Measurements from ENCODE around the gene TMEM250.
A peak's percentile ranks its signal among the peaks of the same experiment; 100 is the strongest.
"Not testable (repeated sequence)": the region's sequence is repeated elsewhere in the genome, so short reads cannot be mapped to it uniquely, and the experiment has no call there.

Gene TMEM250

DNA sequence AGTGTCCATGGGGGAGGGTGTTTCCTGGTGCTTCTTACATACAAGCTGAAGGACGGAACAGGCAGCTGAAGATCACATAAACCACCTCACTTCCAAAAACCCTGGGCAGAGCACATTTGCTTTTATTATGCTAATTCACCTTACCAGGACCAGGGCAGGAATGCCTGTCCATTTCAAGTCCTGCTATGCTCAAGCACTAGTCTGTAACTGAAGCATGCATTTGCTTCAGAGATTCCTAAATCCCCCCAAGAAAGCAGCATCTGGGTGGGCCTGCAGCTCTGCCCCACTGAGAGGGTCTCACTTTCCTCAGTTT is 14.2 kb downstream of the TMEM250 start:
- H3K9me3 ChIP-seq (ENCODE audit: control insufficient read depth in 2 of 2, low read length in 2 of 2): no peaks in the 10 kb centered on the region
- no peaks in the 10 kb centered on the region for H3K27me3 ChIP-seq (ENCODE audit: control insufficient read depth in 2 of 2, insufficient read depth in 2 of 2, low read length in 2 of 2)
- no peaks in the 10 kb centered on the region for H3K36me3 ChIP-seq (ENCODE audit: control insufficient read depth in 2 of 2, insufficient read depth in 2 of 2, low read length in 2 of 2)
- H3K4me3 ChIP-seq (ENCODE audit: low read length in 2 of 2): no peak overlapping the region
- H3K27ac ChIP-seq (ENCODE audit: low read depth in 2 of 2, low read length in 2 of 2): no peak overlapping the region
- peaks cover 37 to 44% of the 10 kb centered on the region in 2 donors for H3K4me1 ChIP-seq (ENCODE audit: control insufficient read depth in 2 of 2, insufficient read depth in 2 of 2, low read length in 2 of 2)
- H3K9ac ChIP-seq (ENCODE audit: low read depth in 1 of 2, low read length in 2 of 2): no peak overlapping the region

DNA sequence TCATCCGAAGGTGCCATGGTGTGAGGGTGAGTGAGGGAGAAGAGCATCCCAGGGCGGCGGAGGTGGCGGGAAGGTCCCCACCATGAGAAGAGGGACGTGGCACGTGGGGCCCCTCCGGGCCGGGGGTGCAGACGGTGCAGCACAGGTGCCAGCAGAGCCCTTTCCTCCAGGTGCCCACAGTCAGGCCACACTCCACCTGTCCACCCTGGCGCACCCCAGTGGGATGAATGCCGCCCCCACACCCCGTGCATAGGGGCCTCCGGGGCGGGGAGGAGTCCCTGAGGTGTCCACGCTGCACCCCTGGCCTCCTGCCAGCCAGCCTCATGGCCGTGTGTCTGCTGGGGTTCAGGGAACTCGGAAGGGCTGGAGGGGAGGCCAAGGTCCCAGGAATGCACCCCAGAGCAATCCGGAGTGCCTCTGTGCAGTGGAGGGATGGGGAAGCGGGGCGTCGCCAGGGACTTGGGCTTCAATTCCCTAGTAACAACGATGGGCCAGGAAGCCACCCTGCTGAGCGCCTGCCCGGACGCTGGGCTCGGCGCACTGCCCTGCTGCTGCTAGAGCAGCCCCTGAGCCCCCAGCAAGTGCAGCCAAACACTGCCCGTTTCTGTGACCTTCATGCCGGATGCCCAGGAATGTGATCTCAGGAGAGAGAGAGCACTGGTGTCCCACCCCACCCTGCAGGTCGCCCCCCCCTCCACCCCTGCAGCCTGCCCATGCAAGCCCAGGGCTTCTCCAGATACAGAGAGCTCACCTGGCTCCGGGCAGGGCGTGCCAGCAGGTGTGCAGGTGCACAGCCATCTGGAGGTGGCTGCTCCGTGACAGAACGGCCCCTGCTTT is 14.8 kb downstream of the TMEM250 start:
- no peaks in the 10 kb centered on the region for H3K9me3 ChIP-seq (ENCODE audit: control insufficient read depth in 2 of 2, low read length in 2 of 2)
- no peaks in the 10 kb centered on the region for H3K36me3 ChIP-seq (ENCODE audit: control insufficient read depth in 2 of 2, insufficient read depth in 2 of 2, low read length in 2 of 2)
- no peak overlapping the region for H3K4me3 ChIP-seq (ENCODE audit: low read length in 2 of 2)
- peaks cover 31 to 38% of the 10 kb centered on the region in 2 donors for H3K4me1 ChIP-seq (ENCODE audit: control insufficient read depth in 2 of 2, insufficient read depth in 2 of 2, low read length in 2 of 2)
- no peak overlapping the region for H3K9ac ChIP-seq (ENCODE audit: low read depth in 1 of 2, low read length in 2 of 2)
- H3K27me3 ChIP-seq (ENCODE audit: control insufficient read depth in 2 of 2, insufficient read depth in 2 of 2, low read length in 2 of 2): peaks cover 0 to 1% of the 10 kb centered on the region in 2 donors
- no peak overlapping the region for H3K27ac ChIP-seq (ENCODE audit: low read depth in 2 of 2, low read length in 2 of 2)

DNA sequence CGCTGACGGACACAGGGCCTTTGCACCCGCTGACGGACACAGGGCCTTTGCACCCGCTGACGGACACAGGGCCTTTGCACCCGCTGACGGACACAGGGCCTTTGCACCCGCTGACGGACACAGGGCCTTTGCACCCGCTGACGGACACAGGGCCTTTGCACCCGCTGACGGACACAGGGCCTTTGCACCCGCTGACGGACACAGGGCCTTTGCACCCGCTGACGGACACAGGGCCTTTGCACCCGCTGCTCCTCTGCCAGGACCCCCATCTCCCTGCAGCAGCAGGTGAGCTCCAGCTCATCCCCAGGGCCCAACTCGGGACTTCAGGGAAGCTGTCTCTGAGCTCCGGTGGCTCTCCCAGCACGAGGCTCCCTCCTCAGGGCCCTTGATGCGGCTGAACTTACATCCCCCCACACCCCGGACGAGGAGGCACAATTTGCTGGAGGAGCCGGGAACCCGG is 17.0 kb downstream of the TMEM250 start:
- peaks cover 13 to 19% of the 10 kb centered on the region in 2 donors for H3K4me1 ChIP-seq (ENCODE audit: control insufficient read depth in 2 of 2, insufficient read depth in 2 of 2, low read length in 2 of 2)
- H3K9ac ChIP-seq (ENCODE audit: low read depth in 1 of 2, low read length in 2 of 2); H3K4me3 ChIP-seq (ENCODE audit: low read length in 2 of 2); H3K36me3 ChIP-seq (ENCODE audit: control insufficient read depth in 2 of 2, insufficient read depth in 2 of 2, low read length in 2 of 2); H3K27ac ChIP-seq (ENCODE audit: low read depth in 2 of 2, low read length in 2 of 2); H3K27me3 ChIP-seq (ENCODE audit: control insufficient read depth in 2 of 2, insufficient read depth in 2 of 2, low read length in 2 of 2); H3K9me3 ChIP-seq (ENCODE audit: control insufficient read depth in 2 of 2, low read length in 2 of 2): not testable (repeated sequence)

DNA sequence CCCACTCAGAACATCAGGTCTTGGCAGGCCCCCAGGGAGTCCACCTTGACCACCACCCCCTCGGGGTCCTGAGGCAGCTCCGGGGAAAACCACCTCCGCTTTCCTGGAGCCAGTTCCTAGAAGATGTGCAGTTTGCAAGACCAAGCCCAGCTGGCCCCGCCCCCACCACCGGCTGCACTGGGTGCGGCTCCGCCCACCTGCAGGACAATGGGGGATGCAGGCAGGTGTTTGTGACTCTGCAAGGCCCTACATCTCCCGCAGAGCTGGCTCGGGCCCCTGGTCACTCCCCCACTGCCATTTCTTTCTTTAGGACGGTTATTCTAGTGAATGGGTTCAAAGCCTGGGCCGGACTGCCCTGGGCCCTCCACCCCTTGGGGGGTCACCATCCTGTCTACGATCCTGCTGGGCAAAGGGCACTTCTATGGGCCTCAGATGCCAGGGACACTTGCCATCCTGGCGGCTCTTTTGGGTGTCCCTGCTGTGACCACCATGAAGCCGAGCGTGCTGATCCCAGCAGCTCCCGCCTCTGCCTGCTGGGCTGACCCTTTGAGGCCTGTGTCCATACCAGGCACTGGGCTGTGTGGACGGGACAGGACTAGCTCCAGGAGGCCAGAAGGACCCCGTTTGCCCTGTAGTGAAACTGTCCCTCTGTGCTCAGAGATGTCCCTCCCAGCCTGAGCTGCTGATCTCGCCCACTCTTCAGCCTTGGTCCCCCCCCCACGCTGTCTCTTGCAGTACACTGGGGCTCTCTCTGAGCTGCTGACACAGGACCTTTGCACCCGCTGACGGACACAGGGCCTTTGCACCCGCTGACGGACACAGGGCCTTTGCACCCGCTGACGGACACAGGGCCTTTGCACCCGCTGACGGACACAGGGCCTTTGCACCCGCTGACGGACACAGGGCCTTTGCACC is 17.7 kb downstream of the TMEM250 start:
- no peak overlapping the region for H3K27ac ChIP-seq (ENCODE audit: low read depth in 2 of 2, low read length in 2 of 2)
- H3K4me3 ChIP-seq (ENCODE audit: low read length in 2 of 2): no peak overlapping the region
- H3K27me3 ChIP-seq (ENCODE audit: control insufficient read depth in 2 of 2, insufficient read depth in 2 of 2, low read length in 2 of 2): peaks cover 6% of the 10 kb centered on the region in 2 donors
- H3K9me3 ChIP-seq (ENCODE audit: control insufficient read depth in 2 of 2, low read length in 2 of 2): no peaks in the 10 kb centered on the region
- H3K36me3 ChIP-seq (ENCODE audit: control insufficient read depth in 2 of 2, insufficient read depth in 2 of 2, low read length in 2 of 2): no peaks in the 10 kb centered on the region
- H3K9ac ChIP-seq (ENCODE audit: low read depth in 1 of 2, low read length in 2 of 2): no peak overlapping the region
- peaks cover 13 to 19% of the 10 kb centered on the region in 2 donors for H3K4me1 ChIP-seq (ENCODE audit: control insufficient read depth in 2 of 2, insufficient read depth in 2 of 2, low read length in 2 of 2)

DNA sequence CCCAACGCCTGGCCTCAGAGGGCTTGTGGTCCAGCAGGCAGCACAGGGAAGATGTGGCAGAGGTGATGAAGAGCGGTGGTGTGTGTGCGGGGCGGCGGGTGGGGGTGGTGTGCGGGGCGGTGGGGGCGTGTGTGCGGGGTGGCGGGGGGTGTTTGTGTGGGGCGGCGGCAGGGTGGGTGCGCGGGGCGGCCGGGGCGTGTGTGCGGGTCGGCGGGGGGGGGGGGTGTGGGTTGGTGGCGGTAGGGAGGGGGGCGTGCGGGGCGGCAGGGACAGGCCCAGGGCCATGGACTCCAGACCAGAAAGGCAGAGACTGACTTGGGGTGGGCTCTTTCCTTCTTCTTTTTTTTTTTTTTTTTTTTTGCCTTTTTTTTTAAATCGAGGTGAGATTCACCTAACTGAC is 19.1 kb downstream of the TMEM250 start:
- peaks cover 8 to 11% of the 10 kb centered on the region in 2 donors for H3K4me1 ChIP-seq (ENCODE audit: control insufficient read depth in 2 of 2, insufficient read depth in 2 of 2, low read length in 2 of 2)
- no peak overlapping the region for H3K27ac ChIP-seq (ENCODE audit: low read depth in 2 of 2, low read length in 2 of 2)
- H3K9me3 ChIP-seq (ENCODE audit: control insufficient read depth in 2 of 2, low read length in 2 of 2): no peaks in the 10 kb centered on the region
- H3K9ac ChIP-seq (ENCODE audit: low read depth in 1 of 2, low read length in 2 of 2): no peak overlapping the region
- no peak overlapping the region for H3K4me3 ChIP-seq (ENCODE audit: low read length in 2 of 2)
- peaks cover 6% of the 10 kb centered on the region in 2 donors for H3K27me3 ChIP-seq (ENCODE audit: control insufficient read depth in 2 of 2, insufficient read depth in 2 of 2, low read length in 2 of 2)
- H3K36me3 ChIP-seq (ENCODE audit: control insufficient read depth in 2 of 2, insufficient read depth in 2 of 2, low read length in 2 of 2): no peaks in the 10 kb centered on the region

DNA sequence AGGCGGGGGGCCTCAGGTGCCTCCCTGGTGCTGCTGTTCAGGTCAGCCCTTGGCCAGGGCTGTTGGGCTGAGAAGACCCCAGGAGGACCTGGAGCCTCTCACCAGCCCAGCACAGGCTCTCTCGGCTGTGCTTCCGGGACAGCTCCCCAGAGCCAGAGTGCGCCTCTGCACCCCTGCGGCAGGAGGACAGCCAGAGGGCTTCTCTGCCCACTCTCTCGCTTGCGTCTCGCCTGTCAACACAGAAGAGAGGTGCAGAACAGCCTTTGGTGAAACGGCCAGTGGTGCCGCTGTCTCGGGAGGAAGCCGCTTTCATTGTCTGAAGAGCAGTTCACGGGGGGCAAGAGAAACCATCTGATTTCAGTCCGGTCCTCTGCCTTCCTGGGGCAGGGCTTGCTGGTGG is 19.8 kb downstream of the TMEM250 start:
- Histone ChIP-seq H3K27ac (ENCODE audit: low read depth in 2 of 2, low read length in 2 of 2) (no peak overlapping the region), H3K9ac (ENCODE audit: low read depth in 1 of 2, low read length in 2 of 2) (no peak overlapping the region), H3K9me3 (ENCODE audit: control insufficient read depth in 2 of 2, low read length in 2 of 2) (no peaks in the 10 kb centered on the region)

DNA sequence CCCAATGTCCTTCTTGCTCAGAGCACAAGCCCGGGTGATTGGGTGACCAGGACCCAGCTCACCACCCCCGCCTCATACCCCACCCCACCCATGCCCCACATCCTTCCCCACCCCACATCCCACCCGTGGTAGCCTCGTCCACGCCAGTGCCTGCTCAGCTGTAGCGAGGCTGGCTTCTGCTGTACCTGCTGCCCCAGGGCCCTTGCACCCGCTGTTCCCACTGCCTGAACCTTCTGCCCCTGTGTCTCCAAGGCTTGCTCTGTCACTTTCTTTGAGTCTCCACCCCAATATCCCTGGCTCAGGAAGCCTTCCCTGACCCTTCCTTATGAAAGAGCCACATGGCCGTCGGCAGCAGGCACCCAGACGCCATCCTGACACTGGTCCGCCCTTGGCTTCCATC is 20.5 kb downstream of the TMEM250 start:
- H3K4me3 ChIP-seq (ENCODE audit: low read length in 2 of 2): no peak overlapping the region
- H3K36me3 ChIP-seq (ENCODE audit: control insufficient read depth in 2 of 2, insufficient read depth in 2 of 2, low read length in 2 of 2): no peaks in the 10 kb centered on the region
- H3K27me3 ChIP-seq (ENCODE audit: control insufficient read depth in 2 of 2, insufficient read depth in 2 of 2, low read length in 2 of 2): peaks cover 6% of the 10 kb centered on the region in 2 donors
- no peak overlapping the region for H3K27ac ChIP-seq (ENCODE audit: low read depth in 2 of 2, low read length in 2 of 2)
- H3K9me3 ChIP-seq (ENCODE audit: control insufficient read depth in 2 of 2, low read length in 2 of 2): no peaks in the 10 kb centered on the region
- H3K9ac ChIP-seq (ENCODE audit: low read depth in 1 of 2, low read length in 2 of 2): no peak overlapping the region
- H3K4me1 ChIP-seq (ENCODE audit: control insufficient read depth in 2 of 2, insufficient read depth in 2 of 2, low read length in 2 of 2): peaks cover 3 to 20% of the 10 kb centered on the region in 2 donors

More for the DNA sequence above, 19.8 kb downstream of the TMEM250 start:
- no peaks in the 10 kb centered on the region for H3K36me3 ChIP-seq (ENCODE audit: control insufficient read depth in 2 of 2, insufficient read depth in 2 of 2, low read length in 2 of 2)
- H3K27me3 ChIP-seq (ENCODE audit: control insufficient read depth in 2 of 2, insufficient read depth in 2 of 2, low read length in 2 of 2): peaks cover 6% of the 10 kb centered on the region in 2 donors
- H3K4me3 ChIP-seq (ENCODE audit: low read length in 2 of 2): no peak overlapping the region
- H3K4me1 ChIP-seq (ENCODE audit: control insufficient read depth in 2 of 2, insufficient read depth in 2 of 2, low read length in 2 of 2): peaks cover 6 to 14% of the 10 kb centered on the region in 2 donors

DNA sequence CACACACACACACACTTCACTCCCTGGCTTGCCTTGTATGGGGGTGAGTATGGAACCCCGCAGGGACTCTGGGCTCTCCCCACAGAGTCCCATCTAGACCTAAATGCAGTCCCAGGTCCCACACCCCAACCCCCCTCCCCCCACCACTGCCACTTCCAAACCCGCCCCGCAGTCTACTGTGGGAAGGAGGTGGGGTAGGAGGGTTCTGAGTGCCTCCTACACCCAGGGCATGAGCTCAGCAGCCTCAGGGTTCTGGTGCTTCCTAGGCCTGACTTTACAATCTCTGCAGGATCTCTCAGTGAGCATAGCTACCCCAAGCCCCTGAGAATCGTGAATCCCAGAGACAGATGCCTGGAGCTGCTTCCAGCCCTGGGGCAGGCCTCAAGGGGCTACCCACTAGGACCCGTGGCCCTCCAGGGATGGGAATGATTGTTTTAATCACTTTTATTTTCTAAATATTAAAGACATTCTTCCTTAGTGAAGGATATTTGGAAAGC is 22.1 kb downstream of the TMEM250 start:
- Histone ChIP-seq H3K27ac (ENCODE audit: low read depth in 2 of 2, low read length in 2 of 2) (no peak overlapping the region), H3K36me3 (ENCODE audit: control insufficient read depth in 2 of 2, insufficient read depth in 2 of 2, low read length in 2 of 2) (peaks cover 0 to 3% of the 10 kb centered on the region in 2 donors), H3K27me3 (ENCODE audit: control insufficient read depth in 2 of 2, insufficient read depth in 2 of 2, low read length in 2 of 2) (peaks cover 6% of the 10 kb centered on the region in 2 donors), H3K4me1 (ENCODE audit: control insufficient read depth in 2 of 2, insufficient read depth in 2 of 2, low read length in 2 of 2) (peaks cover 6 to 27% of the 10 kb centered on the region in 2 donors), H3K9me3 (ENCODE audit: control insufficient read depth in 2 of 2, low read length in 2 of 2) (no peaks in the 10 kb centered on the region), H3K4me3 (ENCODE audit: low read length in 2 of 2) (no peak overlapping the region), H3K9ac (ENCODE audit: low read depth in 1 of 2, low read length in 2 of 2) (no peak overlapping the region)

DNA sequence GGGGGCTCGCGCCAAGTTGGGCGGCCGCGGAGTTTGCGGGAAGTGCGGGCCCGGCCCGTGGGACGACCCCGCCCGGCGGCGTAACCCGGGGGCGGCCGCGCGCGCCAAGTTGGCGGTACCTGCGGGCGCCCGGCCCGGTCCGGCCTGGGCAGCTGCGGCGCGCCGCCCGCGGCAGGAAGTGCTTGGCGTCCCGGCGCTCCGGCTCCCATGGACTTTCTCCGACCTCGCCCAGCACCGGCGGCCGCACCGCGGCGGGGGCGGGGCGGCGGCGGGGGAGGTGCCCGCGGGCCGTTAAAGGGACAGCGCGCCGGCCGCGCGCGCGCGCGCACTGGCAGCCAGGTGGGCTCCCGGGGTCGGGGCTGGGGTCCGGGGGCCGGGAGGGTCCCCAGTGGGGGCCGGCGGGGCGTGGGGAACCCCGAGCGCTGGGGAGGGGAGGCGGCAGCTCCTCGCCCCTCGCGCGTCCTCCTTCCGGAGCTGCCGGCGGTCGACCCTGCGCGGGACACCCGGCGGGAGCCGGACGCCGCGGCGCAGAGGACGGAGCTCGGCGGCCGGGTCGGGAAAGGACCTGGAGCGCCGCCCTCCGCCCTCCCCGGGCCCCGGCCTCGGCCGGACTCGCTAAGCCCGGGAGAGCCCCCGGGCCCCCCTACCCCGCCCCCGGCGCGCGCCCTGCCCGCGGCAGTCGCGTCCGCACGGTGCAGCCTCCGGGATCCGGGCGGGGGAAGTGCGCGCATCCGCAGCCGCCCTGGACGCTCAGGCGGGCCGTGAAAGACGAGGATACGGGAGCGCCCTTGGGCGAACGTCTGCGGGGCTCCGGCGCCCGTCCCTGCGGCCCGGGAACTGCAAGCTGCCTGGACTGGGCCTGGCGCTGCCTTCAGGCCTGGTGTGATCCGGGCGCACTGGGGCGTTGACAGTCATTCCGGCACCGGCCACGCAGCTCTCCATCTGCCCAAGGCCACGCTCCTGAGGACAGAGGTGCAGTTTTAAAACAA is 23.3 kb downstream of the TMEM250 start, which contains the start of gene NACC2:
Gene NACC2 (minus strand): TSS at position 220 of the 989 bp plus-strand sequence. CDS start 44,768 bp downstream, outside the sequence.
- H3K27ac ChIP-seq (ENCODE audit: low read depth in 2 of 2, low read length in 2 of 2): peak within 1 kb of the TSS; percentile 58 to 76
- peaks cover 6 to 27% of the 10 kb centered on the region in 2 donors for H3K4me1 ChIP-seq (ENCODE audit: control insufficient read depth in 2 of 2, insufficient read depth in 2 of 2, low read length in 2 of 2)
- peak within 1 kb of the TSS; percentile 67 to 74 for H3K4me3 ChIP-seq (ENCODE audit: low read length in 2 of 2)
- H3K36me3 ChIP-seq (ENCODE audit: control insufficient read depth in 2 of 2, insufficient read depth in 2 of 2, low read length in 2 of 2): peaks cover 0 to 3% of the 10 kb centered on the region in 2 donors
- H3K27me3 ChIP-seq (ENCODE audit: control insufficient read depth in 2 of 2, insufficient read depth in 2 of 2, low read length in 2 of 2): peaks cover 6% of the 10 kb centered on the region in 2 donors
- peak within 1 kb of the TSS; percentile 60 to 81 for H3K9ac ChIP-seq (ENCODE audit: low read depth in 1 of 2, low read length in 2 of 2)
- no peaks in the 10 kb centered on the region for H3K9me3 ChIP-seq (ENCODE audit: control insufficient read depth in 2 of 2, low read length in 2 of 2)

All from mucosa of rectum (tissue), 2 donors.